ENCODE results near the gene CYP39A1. TPM values are rescaled to one million over a fixed set of nuclear protein-coding genes. Genes with fewer than 3 reads are reported as not detected.

Gene CYP39A1
- 1 to 10 TPM in 1 of 2 donors, under 1 TPM in 1; 0.68 to 1.1 TPM for total RNA-seq

GRCh38 chr6:46652603-46653438 is at the start of gene CYP39A1, which contains the start of gene SLC25A27:
Gene CYP39A1, minus strand, starts transcription at chr6:46652818. Its CDS starts 236 bp downstream, at chr6:46652582.
Gene SLC25A27, plus strand, starts transcription at chr6:46652975. Its CDS starts 218 bp downstream, at chr6:46653193.
- H3K36me3 ChIP-seq, result no peaks in the 10 kb centered on the region
- H3K27me3 ChIP-seq (replicated peaks; ENCODE audit: insufficient read depth), result no peaks in the 10 kb centered on the region
- no peaks in the 10 kb centered on the region for H3K9me3 ChIP-seq
- H3K4me1 ChIP-seq (ENCODE audit: control insufficient read depth in 1 of 2, low read depth in 2 of 2), result peaks cover 7 to 18% of the 10 kb centered on the region in 2 donors
- TF ChIP-seq CTCF (IDR thresholded peaks at IDR 0.05), result no peak
- peak within 1 kb of the TSS; percentile 67 to 72 for H3K27ac ChIP-seq
- H3K4me3 ChIP-seq, result peak within 1 kb of the TSS; percentile 85
- ATAC-seq (ENCODE audit: insufficient number of reproducible peaks, low FRiP score, low read depth) (peak; percentile 98), DNase-seq (ENCODE audit: low spot score) (peak; percentile 71)

- Histone ChIP-seq H3K36me3 (no peaks in the 10 kb centered on the region), H3K27me3 (replicated peaks; ENCODE audit: insufficient read depth) (no peaks in the 10 kb centered on the region), H3K4me3 (no peak overlapping the region), H3K4me1 (ENCODE audit: control insufficient read depth in 1 of 2, low read depth in 2 of 2) (no peaks in the 10 kb centered on the region), H3K27ac (no peak overlapping the region), H3K9me3 (no peaks in the 10 kb centered on the region)
- ATAC-seq (ENCODE audit: insufficient number of reproducible peaks, low FRiP score, low read depth), result no peak
- DNase-seq (ENCODE audit: low spot score), result no peak
- no peak for TF ChIP-seq CTCF (IDR thresholded peaks at IDR 0.05)
These were observed 47.4 kb upstream of the CYP39A1 start for GRCh38 chr6:46699970-46700369.

GRCh38 chr6:46690911-46691451 is 38.4 kb upstream of the CYP39A1 start:
- no peak for DNase-seq (ENCODE audit: low spot score)

GRCh38 chr6:46690141-46690755 is 37.6 kb upstream of the CYP39A1 start:
- H3K36me3 ChIP-seq, result no peaks in the 10 kb centered on the region
- ATAC-seq (ENCODE audit: insufficient number of reproducible peaks, low FRiP score, low read depth) (no peak), DNase-seq (ENCODE audit: low spot score) (no peak)
- H3K27me3 ChIP-seq (replicated peaks; ENCODE audit: insufficient read depth), result no peaks in the 10 kb centered on the region
- no peak for TF ChIP-seq CTCF (IDR thresholded peaks at IDR 0.05)
- no peak overlapping the region for H3K27ac ChIP-seq
- H3K4me3 ChIP-seq, result no peak overlapping the region
- H3K4me1 ChIP-seq (ENCODE audit: control insufficient read depth in 1 of 2, low read depth in 2 of 2), result no peaks in the 10 kb centered on the region
- no peaks in the 10 kb centered on the region for H3K9me3 ChIP-seq

More at GRCh38 chr6:46690911-46691451, 38.4 kb upstream of the CYP39A1 start:
- Histone ChIP-seq H3K36me3 (no peaks in the 10 kb centered on the region), H3K4me1 (ENCODE audit: control insufficient read depth in 1 of 2, low read depth in 2 of 2) (no peaks in the 10 kb centered on the region), H3K9me3 (no peaks in the 10 kb centered on the region), H3K4me3 (no peak overlapping the region), H3K27ac (no peak overlapping the region), H3K27me3 (replicated peaks; ENCODE audit: insufficient read depth) (no peaks in the 10 kb centered on the region)
- no peak for TF ChIP-seq CTCF (IDR thresholded peaks at IDR 0.05)
- ATAC-seq (ENCODE audit: insufficient number of reproducible peaks, low FRiP score, low read depth), result no peak

GRCh38 chr6:46689657-46690056 is 37.0 kb upstream of the CYP39A1 start:
- Histone ChIP-seq H3K9me3 (no peaks in the 10 kb centered on the region), H3K4me3 (no peak overlapping the region), H3K27ac (no peak overlapping the region), H3K4me1 (ENCODE audit: control insufficient read depth in 1 of 2, low read depth in 2 of 2) (no peaks in the 10 kb centered on the region), H3K27me3 (replicated peaks; ENCODE audit: insufficient read depth) (no peaks in the 10 kb centered on the region), H3K36me3 (no peaks in the 10 kb centered on the region)
- DNase-seq (ENCODE audit: low spot score) (no peak), ATAC-seq (ENCODE audit: insufficient number of reproducible peaks, low FRiP score, low read depth) (no peak)
- no peak for TF ChIP-seq CTCF (IDR thresholded peaks at IDR 0.05)

All from thoracic aorta (tissue), 2 donors.